KOPT-K1 (cell line): ENCODE data around the gene VAPA.

Experiments
- H3K27ac ChIP-seq: fragments of 200-600 bp; sonication (generic); 2 replicates; pipeline ENCODE4 v1.5.1; 2016; ENCODE audit warnings: antibody characterized with exemption, mild to moderate bottlenecking, low read depth, low read length; ENCODE audit not compliant: poor library complexity, severe bottlenecking
- H3K36me3 ChIP-seq: fragments of 200-600 bp; sonication (generic); 2 replicates; pipeline ENCODE4 v1.5.1; 2017; ENCODE audit warnings: antibody characterized with exemption, mild to moderate bottlenecking, low read length, moderate library complexity; ENCODE audit not compliant: insufficient read depth
- H3K9me3 ChIP-seq: fragments of 200-600 bp; sonication (generic); 2 replicates; pipeline ENCODE4 v1.5.1; 2017; ENCODE audit warnings: antibody characterized with exemption, low read length, mild to moderate bottlenecking; ENCODE audit not compliant: insufficient read depth, poor library complexity, severe bottlenecking

The VAPA gene

DNA sequence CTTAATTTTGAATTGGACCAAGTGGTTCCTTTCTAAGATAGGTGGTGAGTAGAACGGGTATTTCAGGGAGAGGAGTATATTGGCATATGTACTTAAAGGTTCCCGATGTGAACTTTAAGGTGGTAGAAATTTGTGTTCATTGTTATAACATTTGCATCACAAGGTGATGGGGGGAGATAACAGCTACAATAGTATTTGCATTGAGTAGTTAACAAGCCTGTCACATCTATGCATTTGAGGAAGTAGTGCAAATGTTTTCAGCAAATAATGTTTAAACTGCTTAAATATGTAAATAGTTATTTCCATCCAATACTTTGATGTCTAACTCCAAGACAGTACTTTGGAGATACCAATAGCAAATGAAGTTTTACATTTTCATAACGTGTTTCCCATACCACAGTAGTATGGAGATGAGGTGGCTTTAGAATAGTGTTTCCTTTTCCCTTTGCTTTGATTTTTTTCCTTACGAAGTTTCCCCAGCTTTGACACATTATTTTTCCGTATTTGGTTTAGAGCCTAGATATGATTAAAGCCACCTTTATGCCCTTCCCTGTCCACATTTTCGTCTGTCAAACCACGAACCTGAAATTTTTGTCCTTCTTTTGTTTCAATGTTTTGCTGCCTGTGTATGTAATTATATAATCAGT, 46.6 kb downstream of the VAPA start:
- peaks cover 20% of the 10 kb centered on the region for H3K36me3 ChIP-seq
- H3K9me3 ChIP-seq = no peaks in the 10 kb centered on the region
- H3K27ac ChIP-seq = no peak overlapping the region

DNA sequence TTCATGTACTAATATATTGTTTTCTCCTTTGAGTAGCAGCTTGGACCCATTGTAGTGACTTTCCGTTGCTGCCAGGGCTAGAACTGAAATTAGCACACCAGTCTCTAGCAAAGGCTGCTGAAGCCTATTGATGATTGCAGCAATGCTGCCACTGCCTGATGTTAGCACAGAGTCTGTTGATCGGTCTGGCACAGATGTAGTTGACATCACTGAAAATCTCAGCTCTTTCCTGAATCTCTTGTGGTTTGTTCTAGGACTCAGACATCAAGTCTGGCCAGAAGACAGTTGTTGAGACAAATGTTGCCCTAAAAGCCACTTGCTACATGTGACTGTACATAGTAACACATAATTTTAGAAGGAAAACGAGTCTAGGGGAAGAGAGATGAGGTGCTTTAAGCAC, 47.2 kb downstream of the VAPA start:
- no peaks in the 10 kb centered on the region for H3K9me3 ChIP-seq
- H3K36me3 ChIP-seq = peaks cover 13% of the 10 kb centered on the region
- H3K27ac ChIP-seq = no peak overlapping the region

DNA sequence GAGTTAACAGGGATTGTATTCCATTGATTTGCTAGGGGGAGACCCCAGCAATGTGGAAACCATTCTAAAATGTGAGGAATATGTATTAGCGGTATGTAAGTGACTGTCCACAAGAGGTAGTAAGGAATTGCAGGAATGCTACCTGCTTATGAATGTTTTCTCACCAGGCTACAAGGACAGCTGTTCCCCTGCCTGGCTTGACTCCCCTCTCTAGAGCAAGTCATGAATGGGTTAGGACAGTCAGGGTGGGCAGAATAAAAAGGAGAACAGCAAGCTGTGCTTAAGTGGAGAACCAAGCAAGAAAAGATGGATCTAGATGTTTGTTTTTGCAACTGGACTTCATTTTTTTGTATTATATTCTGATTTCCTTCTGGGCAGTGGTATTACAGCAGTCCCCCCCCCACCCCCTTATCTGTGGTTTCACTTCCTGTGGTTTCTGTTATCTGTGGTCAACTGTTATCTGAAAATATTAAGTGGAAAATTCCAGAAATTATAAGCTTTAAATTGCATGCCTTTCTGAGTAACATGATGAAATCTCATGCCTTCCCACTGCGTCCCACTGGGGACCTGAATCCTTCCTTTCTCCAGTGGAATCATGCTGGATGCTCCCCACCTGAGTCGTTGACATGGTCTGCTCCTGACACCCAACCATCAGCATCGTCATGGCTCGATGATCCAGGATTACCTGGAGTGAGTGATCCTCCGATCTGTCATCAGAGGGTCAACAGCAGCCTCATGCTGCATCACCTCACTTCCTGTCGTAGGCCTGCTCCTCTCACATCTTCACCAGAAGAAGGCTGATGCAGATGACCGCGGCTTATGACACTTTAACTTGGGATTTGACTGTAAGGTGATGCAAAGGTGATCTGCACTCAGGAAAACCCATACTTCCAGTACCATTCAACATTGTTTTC, 52.2 kb downstream of the VAPA start:
- H3K36me3 ChIP-seq = no peaks in the 10 kb centered on the region
- no peaks in the 10 kb centered on the region for H3K9me3 ChIP-seq
- H3K27ac ChIP-seq = no peak overlapping the region

DNA sequence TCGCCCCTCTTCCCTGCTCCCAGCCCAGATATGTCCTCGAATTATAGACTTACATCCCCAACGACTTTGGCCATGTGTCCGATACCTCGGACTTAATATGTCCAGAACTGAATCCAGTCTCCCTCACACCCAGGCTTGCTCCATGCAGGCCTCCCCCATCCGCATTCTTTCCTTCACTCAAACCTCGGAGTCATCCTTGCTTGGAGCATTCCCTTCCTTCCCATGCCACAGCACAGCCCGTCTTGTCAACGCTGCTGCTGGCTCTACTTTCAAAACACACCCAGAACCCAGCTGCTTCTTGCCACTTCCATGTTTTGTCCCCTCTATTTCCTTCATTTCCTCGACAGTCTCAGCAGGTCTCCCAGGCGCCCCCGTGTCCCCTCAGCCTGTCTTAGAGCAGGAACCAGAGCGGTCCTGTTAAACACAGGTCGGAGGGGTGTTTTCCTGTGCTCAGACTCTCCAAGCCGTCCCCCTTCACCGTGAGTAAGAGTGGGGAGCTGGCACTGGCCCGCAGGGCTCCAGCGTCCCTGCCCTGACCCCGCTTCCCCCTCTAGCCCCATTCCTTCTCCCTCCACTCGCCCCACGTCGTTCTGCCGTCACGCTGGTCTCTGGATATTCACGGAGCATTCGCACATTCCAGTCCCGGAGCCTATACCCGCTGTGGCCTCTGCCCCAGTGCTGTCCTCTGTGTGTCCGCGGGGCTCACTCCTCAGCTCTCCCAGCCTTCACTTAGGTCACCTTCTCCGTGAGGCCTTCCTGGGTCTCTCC, 54.4 kb downstream of the VAPA start:
- H3K27ac ChIP-seq = no peak overlapping the region
- no peaks in the 10 kb centered on the region for H3K9me3 ChIP-seq
- H3K36me3 ChIP-seq = no peaks in the 10 kb centered on the region

- H3K36me3 ChIP-seq = no peaks in the 10 kb centered on the region
- no peaks in the 10 kb centered on the region for H3K9me3 ChIP-seq
- no peak overlapping the region for H3K27ac ChIP-seq
Measured at GRCh38 chr18:9969247-9969646, 55.4 kb downstream of the VAPA start.

DNA sequence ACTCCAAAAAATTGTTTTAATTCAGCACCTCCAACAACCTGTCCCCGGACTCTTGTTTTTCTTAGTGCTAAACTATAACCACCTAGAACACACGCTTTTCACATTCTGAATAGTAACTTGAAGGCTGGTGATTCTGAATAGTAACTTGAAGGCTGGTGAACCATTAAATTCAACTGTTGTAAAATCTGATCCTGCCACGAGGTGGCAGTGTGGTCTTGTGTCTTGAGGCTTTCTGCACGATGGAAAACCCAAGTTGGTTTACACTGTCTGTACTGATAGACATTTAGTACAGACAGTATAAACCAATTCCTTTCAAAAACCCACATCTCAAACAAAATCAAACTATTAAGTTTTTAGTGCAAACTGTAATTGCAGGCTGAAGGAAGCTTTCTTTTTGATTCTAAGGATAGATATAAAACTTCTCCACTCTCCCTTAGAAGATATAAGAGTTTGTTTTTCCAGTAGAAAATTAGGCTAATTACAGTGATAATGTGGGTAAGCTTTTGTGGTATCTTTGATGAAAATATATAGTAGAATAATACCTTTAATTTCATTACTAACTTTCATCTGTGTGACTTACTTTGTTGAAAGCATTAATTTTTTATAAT, 57.6 kb downstream of the VAPA start:
- H3K36me3 ChIP-seq = no peaks in the 10 kb centered on the region
- peaks cover 13% of the 10 kb centered on the region for H3K9me3 ChIP-seq
- no peak overlapping the region for H3K27ac ChIP-seq

GRCh38 chr18:9973470-9973869, 59.7 kb downstream of the VAPA start:
- no peaks in the 10 kb centered on the region for H3K36me3 ChIP-seq
- H3K9me3 ChIP-seq = peaks cover 20% of the 10 kb centered on the region
- no peak overlapping the region for H3K27ac ChIP-seq

DNA sequence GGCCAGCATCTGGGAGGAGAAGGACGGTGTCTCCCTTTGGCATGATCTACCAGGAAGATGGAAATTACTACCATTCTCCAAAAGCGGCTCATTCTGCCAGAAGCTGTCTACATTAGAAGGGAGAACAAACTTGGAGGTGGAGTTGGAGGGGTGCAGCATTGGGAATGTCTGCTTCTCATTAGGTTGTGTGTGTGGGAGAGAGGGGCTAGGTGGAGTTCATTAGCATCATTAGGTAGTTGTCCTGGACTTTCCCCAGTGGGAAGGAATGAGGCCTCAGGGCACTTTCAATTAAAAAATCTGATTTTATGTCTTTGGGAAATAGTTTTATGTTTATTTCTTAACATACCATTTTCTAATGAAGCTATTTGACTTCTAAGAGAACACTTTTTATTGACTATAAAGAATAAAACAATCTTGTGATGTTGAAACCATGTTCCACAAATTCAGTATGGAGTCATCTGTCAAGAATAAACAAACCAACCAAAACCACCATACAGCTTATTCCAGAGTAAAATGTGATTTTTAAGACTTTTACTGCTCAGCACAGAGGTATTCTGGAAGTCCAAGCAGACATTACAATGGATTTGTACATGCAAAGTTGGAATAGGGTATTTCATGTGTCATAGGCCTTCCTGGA, 60.6 kb downstream of the VAPA start:
- no peaks in the 10 kb centered on the region for H3K36me3 ChIP-seq
- peaks cover 20% of the 10 kb centered on the region for H3K9me3 ChIP-seq
- no peak overlapping the region for H3K27ac ChIP-seq

GRCh38 chr18:9975658-9976057, 61.8 kb downstream of the VAPA start:
- Histone ChIP-seq H3K36me3 (no peaks in the 10 kb centered on the region), H3K9me3 (peaks cover 20% of the 10 kb centered on the region), H3K27ac (no peak overlapping the region)

DNA sequence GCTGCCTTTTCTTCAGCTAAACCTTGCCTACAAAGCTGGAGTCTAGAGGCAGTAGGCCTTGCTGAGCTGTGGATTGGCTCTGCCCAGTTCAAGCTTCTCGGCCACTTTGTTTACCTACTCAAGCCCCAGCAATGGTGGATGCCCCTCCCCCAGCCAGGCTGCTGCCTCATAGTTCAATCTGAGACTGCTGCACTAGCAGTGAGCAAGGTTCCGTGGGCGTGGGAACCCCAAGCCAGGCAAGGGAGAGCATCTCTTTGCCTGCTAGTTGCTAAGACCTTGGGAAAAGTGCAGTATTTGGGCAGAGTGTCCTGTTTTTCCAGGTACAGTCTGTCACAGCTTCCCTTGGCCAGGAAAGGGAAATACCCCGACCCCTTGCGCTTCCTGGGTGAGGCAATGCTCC, 68.9 kb downstream of the VAPA start:
- H3K9me3 ChIP-seq = peaks cover 11% of the 10 kb centered on the region
- no peaks in the 10 kb centered on the region for H3K36me3 ChIP-seq
- H3K27ac ChIP-seq = no peak overlapping the region

DNA sequence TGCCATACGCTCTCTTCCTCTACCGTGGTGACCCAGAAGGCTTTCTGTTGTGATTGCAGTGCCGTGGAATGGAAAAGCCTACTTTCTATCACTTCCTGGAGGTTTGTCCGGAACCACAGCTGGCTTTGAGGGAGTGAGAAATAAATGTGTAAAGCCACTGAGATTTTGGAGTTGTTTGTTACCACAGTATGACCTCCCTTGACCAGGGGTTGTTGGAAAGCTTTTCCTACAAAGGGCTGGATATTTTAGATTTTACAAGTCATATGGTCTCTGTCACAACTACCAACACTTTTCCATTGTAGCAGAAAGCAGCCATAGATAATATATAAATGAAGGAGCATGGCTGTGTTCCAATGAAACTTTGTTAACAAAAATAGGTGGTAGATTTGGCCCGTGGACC, 70.3 kb downstream of the VAPA start:
- Histone ChIP-seq H3K27ac (no peak overlapping the region), H3K9me3 (peaks cover 11% of the 10 kb centered on the region), H3K36me3 (no peaks in the 10 kb centered on the region)

DNA sequence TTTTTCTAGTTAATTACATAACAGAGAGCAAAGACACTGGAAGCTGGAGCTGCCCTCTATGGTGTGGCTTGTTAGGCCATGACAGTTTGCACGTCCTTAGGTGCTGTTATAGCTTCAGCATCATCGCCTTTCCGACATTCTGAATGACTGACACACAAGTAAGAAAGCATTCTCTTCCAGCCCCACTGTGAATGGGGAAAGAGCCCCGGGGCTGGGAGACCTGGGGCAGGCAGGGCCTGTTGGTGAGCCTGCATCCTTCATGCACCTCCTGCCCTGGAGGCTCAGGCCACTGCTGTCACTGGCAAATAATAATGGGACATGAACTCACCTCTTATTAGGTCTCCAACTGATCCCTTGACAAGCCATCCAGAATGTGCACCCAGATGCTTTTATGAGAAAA, 71.8 kb downstream of the VAPA start:
- Histone ChIP-seq H3K36me3 (no peaks in the 10 kb centered on the region), H3K27ac (no peak overlapping the region), H3K9me3 (peaks cover 11% of the 10 kb centered on the region)

- Histone ChIP-seq H3K36me3 (no peaks in the 10 kb centered on the region), H3K9me3 (peaks cover 11% of the 10 kb centered on the region), H3K27ac (no peak overlapping the region)
Measured at GRCh38 chr18:9986156-9986930, 72.5 kb downstream of the VAPA start.

DNA sequence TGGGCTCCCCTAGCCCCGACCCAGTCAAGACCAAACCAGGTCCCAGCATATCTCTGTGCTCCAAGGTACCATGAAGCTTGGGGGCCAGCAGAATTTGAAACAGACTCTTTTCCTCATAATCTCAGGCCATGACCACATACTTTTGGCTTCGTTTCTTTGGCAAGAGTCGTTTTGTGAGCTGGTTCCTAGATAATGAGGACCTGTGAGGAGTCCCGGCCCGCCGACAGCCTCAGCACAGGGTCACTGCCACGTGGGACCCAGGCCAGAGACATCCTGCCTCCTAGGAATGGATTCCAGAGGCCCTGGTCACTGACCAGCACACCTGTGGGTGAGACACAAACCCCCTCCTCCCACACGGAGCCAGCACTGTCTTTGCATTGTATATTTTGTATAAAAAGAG, 73.5 kb downstream of the VAPA start:
- H3K36me3 ChIP-seq = no peaks in the 10 kb centered on the region
- H3K9me3 ChIP-seq = peaks cover 5% of the 10 kb centered on the region
- H3K27ac ChIP-seq = no peak overlapping the region
